Mammary epithelial cell (primary cell): ENCODE results near the gene ACYP2.

Experiments
- CTCF ChIP-seq, 2 donors: IDR thresholded peaks in 1 of 2; conservative IDR thresholded peaks in 1 of 2; 2 replicates each; pipeline ENCODE4 v1.5.1; 2011 to 2012; ENCODE audit warnings: inconsistent platforms in 2 of 2, low read length in 2 of 2, mild to moderate bottlenecking in 2 of 2, control low read depth in 1 of 2, low read depth in 1 of 2; ENCODE audit not compliant: insufficient read depth in 1 of 2; ENCODE audit errors: extremely low read depth in 1 of 2
- EZH2 ChIP-seq: IDR thresholded peaks from 2 replicates; pipeline ENCODE4 v1.6.1; 2012; ENCODE audit warnings: low read length, inconsistent platforms, borderline replicate concordance

- TF ChIP-seq CTCF (conservative IDR thresholded peaks at IDR 0.05 in 1 of 2, IDR thresholded peaks at IDR 0.05 in 1 of 2; ENCODE audit: extremely low read depth in 1 of 2, insufficient read depth in 1 of 2, low read depth in 1 of 2, low read length in 2 of 2): no peak
- TF ChIP-seq EZH2: no peak
These were observed 32.0 kb upstream of the ACYP2 start for GRCh38 chr2:54083445-54083844.
